ENCODE results near the gene C9orf50. TPM values are rescaled to one million over a fixed set of nuclear protein-coding genes. Genes with fewer than 3 reads are reported as not detected.

Gene C9orf50
- total and polyA plus RNA-seq, 2 donors (not counting 1 experiment from before 2014, with no cell fraction given), result not detected

GRCh38 chr9:129639034-129639630 is 18.2 kb upstream of the C9orf50 start:
- ChIA-PET CTCF (interaction anchor here (0.5 to 6.2 kb wide), 4 partner anchors 13 to 467 kb away, joined by 3 to 66 read pairs (median 4); partner anchors contain the start of gene NTMT1), POLR2A (interaction anchor here (1.8 kb wide), 1 partner anchor 13 kb away, joined by 9 read pairs; the partner anchor contains the start of gene NTMT1)
- Histone ChIP-seq H3K9ac (ENCODE audit: low read length) (no peak overlapping the region), H3K79me2 (ENCODE audit: control insufficient read depth, insufficient read depth, low read length) (peaks cover 34% of the 10 kb centered on the region), H3K27ac (ENCODE audit: low read length in 2 of 2) (no peak overlapping the region), H3K36me3 (replicated peaks in 1 of 2; ENCODE audit: control extremely low read depth in 1 of 2, control insufficient read depth in 1 of 2, extremely low read depth in 1 of 2, insufficient read depth in 2 of 2, low read length in 1 of 2) (peaks cover 2 to 46% of the 10 kb centered on the region in 2 experiments), H4K20me1 (ENCODE audit: control insufficient read depth, insufficient read depth, low read length, poor library complexity, severe bottlenecking) (peaks cover 55% of the 10 kb centered on the region), H3K27me3 (replicated peaks in 1 of 4; ENCODE audit: control extremely low read depth in 1 of 4, control insufficient read depth in 3 of 4, insufficient read depth in 4 of 4, low read length in 3 of 4) (no peaks in the 10 kb centered on the region), H3K9me3 (ENCODE audit: control extremely low read depth in 1 of 3, control insufficient read depth in 2 of 3, insufficient read depth in 1 of 3, low read length in 2 of 3) (no peaks in the 10 kb centered on the region), H2AFZ (ENCODE audit: insufficient read depth, low read depth, low read length, poor library complexity, severe bottlenecking) (no peak overlapping the region), H3K4me2 (replicated peaks; ENCODE audit: low read depth, low read length, poor library complexity, severe bottlenecking) (no peak overlapping the region), H3K4me3 (ENCODE audit: control extremely low read depth in 1 of 5, extremely low read depth in 1 of 5, insufficient read depth in 1 of 5, low read depth in 2 of 5, low read length in 4 of 5) (no peak overlapping the region), H3K4me1 (ENCODE audit: control insufficient read depth in 2 of 2, insufficient read depth in 2 of 2, low read length in 2 of 2) (peaks cover 12 to 17% of the 10 kb centered on the region in 2 donors)
- Mint-ChIP-seq H3K9me3 (ENCODE audit: insufficient read depth) (no peaks in the 10 kb centered on the region), H3K27me3 (no peaks in the 10 kb centered on the region), H3K4me3 (no peak overlapping the region), H3K27ac (no peak overlapping the region), H3K4me1 (peaks cover 26% of the 10 kb centered on the region)
- 97% methylated on average over 17 of the region's 17 CpGs for WGBS (ENCODE audit: insufficient coverage)
- ATAC-seq (ENCODE audit: low read depth) (no peak), DNase-seq (no peak)
- no peak for TF ChIP-seq EZH2 (IDR thresholded peaks at IDR 0.05; ENCODE audit: borderline replicate concordance, insufficient read depth, low read depth, low read length, poor library complexity, severe bottlenecking)
- no peak for TF ChIP-seq CTCF (IDR thresholded peaks at IDR 0.05)
- intact Hi-C loops (cut with micrococcal nuclease), result no loop called here

GRCh38 chr9:129637673-129638439 is 17.0 kb upstream of the C9orf50 start:
- ChIA-PET CTCF (interaction anchor here (1.0 to 1.7 kb wide), 2 partner anchors 11 to 13 kb away, joined by 3 to 7 read pairs; no protein-coding TSS in a partner anchor), POLR2A (no interaction called here)
- Histone ChIP-seq H3K79me2 (ENCODE audit: control insufficient read depth, insufficient read depth, low read length) (peaks cover 38% of the 10 kb centered on the region), H2AFZ (ENCODE audit: insufficient read depth, low read depth, low read length, poor library complexity, severe bottlenecking) (no peak overlapping the region), H3K36me3 (replicated peaks in 1 of 2; ENCODE audit: control extremely low read depth in 1 of 2, control insufficient read depth in 1 of 2, extremely low read depth in 1 of 2, insufficient read depth in 2 of 2, low read length in 1 of 2) (peaks cover 2 to 57% of the 10 kb centered on the region in 2 experiments), H3K9me3 (ENCODE audit: control extremely low read depth in 1 of 3, control insufficient read depth in 2 of 3, insufficient read depth in 1 of 3, low read length in 2 of 3) (no peaks in the 10 kb centered on the region), H3K27me3 (replicated peaks in 1 of 4; ENCODE audit: control extremely low read depth in 1 of 4, control insufficient read depth in 3 of 4, insufficient read depth in 4 of 4, low read length in 3 of 4) (no peaks in the 10 kb centered on the region), H4K20me1 (ENCODE audit: control insufficient read depth, insufficient read depth, low read length, poor library complexity, severe bottlenecking) (peaks cover 68% of the 10 kb centered on the region), H3K4me2 (replicated peaks; ENCODE audit: low read depth, low read length, poor library complexity, severe bottlenecking) (no peak overlapping the region), H3K9ac (ENCODE audit: low read length) (no peak overlapping the region), H3K4me3 (ENCODE audit: control extremely low read depth in 1 of 5, extremely low read depth in 1 of 5, insufficient read depth in 1 of 5, low read depth in 2 of 5, low read length in 4 of 5) (no peak overlapping the region), H3K4me1 (ENCODE audit: control insufficient read depth in 2 of 2, insufficient read depth in 2 of 2, low read length in 2 of 2) (peaks cover 12 to 17% of the 10 kb centered on the region in 2 donors), H3K27ac (ENCODE audit: low read length in 2 of 2) (no peak overlapping the region)
- intact Hi-C loops (cut with micrococcal nuclease), result no loop called here
- peaks cover 26% of the 10 kb centered on the region for H3K4me1 Mint-ChIP-seq
- peak overlapping the region; percentile 61 for H3K27ac Mint-ChIP-seq
- 91% methylated on average over 28 of the region's 29 CpGs for WGBS (ENCODE audit: insufficient coverage)
- no peak overlapping the region for H3K4me3 Mint-ChIP-seq
- no peak for DNase-seq
- TF ChIP-seq CTCF (IDR thresholded peaks at IDR 0.05) (no peak), EZH2 (IDR thresholded peaks at IDR 0.05; ENCODE audit: borderline replicate concordance, insufficient read depth, low read depth, low read length, poor library complexity, severe bottlenecking) (no peak)
- H3K27me3 Mint-ChIP-seq, result no peaks in the 10 kb centered on the region
- H3K9me3 Mint-ChIP-seq (ENCODE audit: insufficient read depth), result no peaks in the 10 kb centered on the region
- no peak for ATAC-seq (ENCODE audit: low read depth)

Data from B cell (primary cell).